Hematopoietic multipotent progenitor cell treated with erythropoietin and hydrocortisone succinate and interleukin-3 and kit ligand, for 4 days (in vitro differentiated cells): ENCODE measurements around the gene NKD1.

ENCODE experiments used
- DNase-seq: peaks from one replicate; pipeline ENCODE4 v3.0.0-alpha.2; 2015

The NKD1 gene

GRCh38 chr16:50581845-50582244 lies 33.6 kb downstream of the NKD1 start:
- no peak for DNase-seq

- DNase-seq: no peak
Observed at GRCh38 chr16:50583211-50583610, 35.0 kb downstream of the NKD1 start.

GRCh38 chr16:50584033-50584722 lies 36.0 kb downstream of the NKD1 start:
- peak; percentile 82 for DNase-seq

- no peak for DNase-seq
Observed at GRCh38 chr16:50585331-50585776, 37.2 kb downstream of the NKD1 start.

- no peak for DNase-seq
Observed at GRCh38 chr16:50587543-50587942, 39.3 kb downstream of the NKD1 start.

- DNase-seq: no peak
Observed at GRCh38 chr16:50588276-50588675, 40.1 kb downstream of the NKD1 start.

GRCh38 chr16:50591209-50591608 lies 43.0 kb downstream of the NKD1 start:
- DNase-seq: no peak

GRCh38 chr16:50591800-50592771 lies 43.9 kb downstream of the NKD1 start:
- peak; percentile 37 for DNase-seq

GRCh38 chr16:50592996-50593395 lies 44.8 kb downstream of the NKD1 start:
- DNase-seq: no peak

GRCh38 chr16:50593410-50594150 lies 45.4 kb downstream of the NKD1 start:
- DNase-seq: peak; percentile 33

GRCh38 chr16:50594308-50595260 lies 46.4 kb downstream of the NKD1 start:
- DNase-seq: no peak

- no peak for DNase-seq
Observed at GRCh38 chr16:50595859-50596258, 47.7 kb downstream of the NKD1 start.

- no peak for DNase-seq
Observed at GRCh38 chr16:50596762-50597450, 48.7 kb downstream of the NKD1 start.

- no peak for DNase-seq
Observed at GRCh38 chr16:50597563-50598255, 49.5 kb downstream of the NKD1 start.

GRCh38 chr16:50598256-50598894 lies 50.2 kb downstream of the NKD1 start:
- DNase-seq: peak; percentile 45

- no peak for DNase-seq
Observed at GRCh38 chr16:50598936-50599361, 50.8 kb downstream of the NKD1 start.

- DNase-seq: no peak
Observed at GRCh38 chr16:50599494-50599893, 51.3 kb downstream of the NKD1 start.

GRCh38 chr16:50600582-50601283 lies 52.5 kb downstream of the NKD1 start:
- DNase-seq: no peak

- DNase-seq: no peak
Observed at GRCh38 chr16:50601341-50601740, 53.1 kb downstream of the NKD1 start.

GRCh38 chr16:50602126-50602525 lies 53.9 kb downstream of the NKD1 start:
- no peak for DNase-seq
